HepG2 (cell line): ENCODE measurements around the gene MT1G. TPM values are rescaled to one million over a fixed set of nuclear protein-coding genes. Genes with fewer than 3 reads are reported as not detected.

ENCODE experiments used
- ATAC-seq: fragments of 200-7000 bp; cut with Tn5 transposase; 3 replicates; pipeline ENCODE4 v1.9.1; 2020; ENCODE audit warnings: mild to moderate bottlenecking, moderate library complexity
- BruUV-seq: library from RNA; stranded (reverse); fragments of 400-500 nt; replicated peaks from 2 replicates; lab custom pipeline; 2021; lab: Mats Ljungman, UMichigan
- CTCF ChIA-PET: fragments of 300-600 bp; formaldehyde crosslinking; extraction: SDS; loops from one replicate; lab custom pipeline; 2021; ENCODE audit warnings: low total read pairs, inconsistent platforms, low intra/inter-chr PET ratio; lab: Yijun Ruan, JAX
- POLR2A ChIA-PET: fragments of 350-600 bp; sonication (Branson Sonifier 250); formaldehyde crosslinking; loops from one replicate; lab custom pipeline; 2020; ENCODE audit warnings: antibody characterized with exemption, inconsistent platforms; lab: Yijun Ruan, JAX
- DNase-seq: peaks from one replicate; pipeline ENCODE4 v3.0.0-alpha.2; 2015; ENCODE audit warnings: low spot score
- FAIRE-seq: peaks from 3 replicates; lab custom pipeline; 2011; peaks lifted over from hg19 to GRCh38; lab: Jason Lieb, UNC
- H2AFZ ChIP-seq: one replicate; pipeline ENCODE4 v1.6.1; 2011; ENCODE audit warnings: low read length, inconsistent platforms
- H3K27ac ChIP-seq: fragments of 300-600 bp; 3 replicates; pipeline ENCODE4 v1.8.0; 2011; ENCODE audit warnings: mixed run types, mild to moderate bottlenecking, mixed read lengths, low read length, inconsistent platforms; ENCODE audit not compliant: insufficient read depth; ENCODE audit errors: extremely low read length
- H3K27me3 ChIP-seq, 2 experiments: fragments of 200-600 bp in 1 of 2; 2 replicates in 1 of 2; 3 replicates in 1 of 2; pipeline versions ENCODE4 v1.6.0 to v1.8.0; 2011; ENCODE audit warnings: low read length in 2 of 2, mild to moderate bottlenecking in 2 of 2, moderate library complexity in 2 of 2, inconsistent platforms in 1 of 2; ENCODE audit not compliant: insufficient read depth in 2 of 2, control insufficient read depth in 1 of 2
- H3K36me3 ChIP-seq, 2 experiments: fragments of 200-600 bp in 1 of 2; replicated peaks in 1 of 2; 2 replicates in 1 of 2; 3 replicates in 1 of 2; pipeline versions ENCODE4 v1.5.1 to v1.8.0; 2011; ENCODE audit warnings: low read length in 2 of 2, inconsistent platforms in 1 of 2; ENCODE audit not compliant: insufficient read depth in 2 of 2, control insufficient read depth in 1 of 2
- H3K4me1 ChIP-seq: 2 replicates; pipeline ENCODE4 v1.5.1; 2012; ENCODE audit warnings: low read length, inconsistent platforms; ENCODE audit not compliant: insufficient read depth
- H3K4me2 ChIP-seq: 2 replicates; pipeline ENCODE4 v1.6.0; 2011; ENCODE audit warnings: low read depth, low read length, inconsistent platforms
- H3K4me3 ChIP-seq, 3 experiments: fragments of 200-600 bp in 1 of 3; sonication (generic), shearing (Covaris generic) in 1 of 3; replicated peaks in 1 of 3; 2 replicates each; pipeline ENCODE4 v1.5.1; 2011 to 2016; ENCODE audit warnings: low read length in 3 of 3, inconsistent platforms in 2 of 3, low read depth in 2 of 3, mild to moderate bottlenecking in 2 of 3, control low read depth in 1 of 3, mixed read lengths in 1 of 3; ENCODE audit not compliant: insufficient read depth in 1 of 3
- H3K79me2 ChIP-seq: one replicate; pipeline ENCODE4 v1.6.1; 2011; ENCODE audit warnings: low read length, inconsistent platforms; ENCODE audit not compliant: insufficient read depth
- H3K9ac ChIP-seq: 2 replicates; pipeline ENCODE4 v1.6.0; 2011; ENCODE audit warnings: mild to moderate bottlenecking, low read depth, low read length, inconsistent platforms; ENCODE audit not compliant: insufficient read depth
- H3K9me3 ChIP-seq: 2 replicates; pipeline ENCODE4 v1.5.1; 2012; ENCODE audit warnings: mild to moderate bottlenecking, low read length
- H4K20me1 ChIP-seq: 2 replicates; pipeline ENCODE4 v1.6.0; 2011; ENCODE audit warnings: inconsistent platforms, mild to moderate bottlenecking, low read length, moderate library complexity; ENCODE audit not compliant: insufficient read depth
- EZH2 ChIP-seq: conservative IDR thresholded peaks from 2 replicates; pipeline ENCODE4 v1.6.1; 2012; ENCODE audit warnings: mild to moderate bottlenecking, low read depth, low read length, moderate library complexity
- HNF1B ChIP-seq: sonication (generic); formaldehyde crosslinking; IDR thresholded peaks from 2 replicates; pipeline ENCODE4 v1.5.1; 2020; ENCODE audit warnings: mild to moderate bottlenecking, moderate library complexity, missing genetic modification reagents
- HNRNPLL ChIP-seq: fragments of 200-400 bp; formaldehyde crosslinking; IDR thresholded peaks from 2 replicates; pipeline ENCODE4 v1.6.1; 2017; ENCODE audit warnings: mild to moderate bottlenecking, low read depth, low read length; ENCODE audit not compliant: poor library complexity, severe bottlenecking
- JUN ChIP-seq: sonication (generic); formaldehyde crosslinking; IDR thresholded peaks from 2 replicates; pipeline ENCODE4 v1.4.0; 2020; ENCODE audit warnings: mild to moderate bottlenecking, missing genetic modification reagents
- PATZ1 ChIP-seq: sonication (generic); formaldehyde crosslinking; IDR thresholded peaks from 2 replicates; pipeline ENCODE4 v1.4.0; 2020; ENCODE audit warnings: missing genetic modification reagents
- RXRB ChIP-seq: IDR thresholded peaks from 2 replicates; pipeline ENCODE4 v1.6.1; 2016; ENCODE audit warnings: borderline replicate concordance, missing genetic modification reagents, missing compliant biosample characterization
- SMAD3 ChIP-seq: sonication (generic); formaldehyde crosslinking; IDR thresholded peaks from 2 replicates; pipeline ENCODE4 v1.4.0; 2020; ENCODE audit warnings: missing genetic modification reagents
- SMARCC2 ChIP-seq: fragments of 450-650 bp; IDR thresholded peaks from 2 replicates; pipeline ENCODE4 v1.6.1; 2017; ENCODE audit warnings: antibody characterized with exemption, mild to moderate bottlenecking
- SRF ChIP-seq: IDR thresholded peaks from 2 replicates; pipeline ENCODE4 v1.6.1; 2011; ENCODE audit warnings: mild to moderate bottlenecking, low read depth, low read length, moderate library complexity
- SYNCRIP ChIP-seq: fragments of 200-400 bp; formaldehyde crosslinking; IDR thresholded peaks from 2 replicates; pipeline ENCODE4 v1.6.1; 2018; ENCODE audit warnings: mild to moderate bottlenecking, low read depth, low read length; ENCODE audit not compliant: insufficient read depth
- ZNF224 ChIP-seq: sonication (generic); formaldehyde crosslinking; IDR thresholded peaks from 2 replicates; pipeline ENCODE4 v1.5.0; 2020; ENCODE audit warnings: mild to moderate bottlenecking, missing genetic modification reagents
- ZNF225 ChIP-seq: sonication (generic); formaldehyde crosslinking; IDR thresholded peaks from 2 replicates; pipeline ENCODE4 v1.4.0; 2020; ENCODE audit warnings: mild to moderate bottlenecking, missing genetic modification reagents
- ZNF362 ChIP-seq: sonication (generic); formaldehyde crosslinking; IDR thresholded peaks from 2 replicates; pipeline ENCODE4 v1.4.0; 2020; ENCODE audit warnings: missing genetic modification reagents, mild to moderate bottlenecking, borderline replicate concordance
- ZNF687 ChIP-seq: sonication (generic); formaldehyde crosslinking; IDR thresholded peaks from 2 replicates; pipeline ENCODE4 v1.5.1; 2020; ENCODE audit warnings: mild to moderate bottlenecking, missing genetic modification reagents, moderate library complexity
- ZSCAN9 ChIP-seq: IDR thresholded peaks from 2 replicates; pipeline ENCODE4 v1.6.1; 2016; ENCODE audit warnings: borderline replicate concordance
- WGBS: methylation state at CpG from one replicate; pipeline ENCODE4 v1.1.6; 2017; ENCODE audit warnings: low lambda C conversion rate; 5-methylcytosine and 5-hydroxymethylcytosine counted together
- in situ Hi-C: cut with HindIII; loops from 2 replicates; pipeline ENCODE4 v1.10.0; 2017; ENCODE audit warnings: low pct_unique_long_range_greater_than_20kb; ENCODE audit not compliant: extremely low pct_ligation_motif_present
- intact Hi-C: fragments of 100-400 bp; cut with micrococcal nuclease; formaldehyde crosslinking; loops from one replicate; pipeline ENCODE4 v1.10.0; 2022; ENCODE audit not compliant: unreplicated experiment
- polyA plus RNA-seq, 8 experiments: library from polyadenylated mRNA; depleted of rRNA in 3 of 8; stranded (reverse) in 7 of 8; unstranded in 1 of 8; fragments of >200 nt; fragmentation: Illumina TruSeq in 4 of 8; extraction: Trizol in 4 of 8; gene quantifications; 2 replicates each; pipeline versions ENCODE4 v1.2.1 to v1.2.3, GENCODE V29; 2011 to 2016; ENCODE audit warnings: low read depth in 4 of 8, missing spikeins in 1 of 8, mixed read lengths in 1 of 8; ENCODE audit not compliant: insufficient read depth in 1 of 8
- total RNA-seq, 5 experiments: library from RNA; depleted of rRNA; stranded (reverse); fragments of >200 nt; fragmentation: Illumina TruSeq; extraction: Trizol; gene quantifications; 2 replicates each; pipeline ENCODE4 v1.2.3, GENCODE V29; 2016; ENCODE audit warnings: low read depth in 1 of 5

Gene MT1G
- total and polyA plus RNA-seq, 2 of the 13 experiments (the other 11 are each of a cell fraction or from before 2014, with no cell fraction given): 3.6 to 377 TPM

GRCh38 chr16:56632156-56632847, 35.6 kb downstream of the MT1G start, which contains the start of gene MT1M:
MT1M (plus strand) TSS chr16:56632659; CDS start chr16:56632732, 73 bp downstream.
- POLR2A ChIA-PET: no interaction called here
- H4K20me1 ChIP-seq: no peaks in the 10 kb centered on the region
- H3K27me3 ChIP-seq: peaks cover 8 to 83% of the 10 kb centered on the region in 2 experiments; a peak in 4 of 5 replicates
- H3K9me3 ChIP-seq: no peaks in the 10 kb centered on the region
- intact Hi-C loops (no loop called here), in situ Hi-C loops (no loop called here)
- FAIRE-seq: no peak
- BruUV-seq: no TSS peak
- H3K4me1 ChIP-seq: peaks cover 24% of the 10 kb centered on the region
- ATAC-seq: peak; percentile 72
- H3K4me2 ChIP-seq: peak within 1 kb of the TSS; percentile 77
- H3K27ac ChIP-seq: no peak within 1 kb of the TSS
- no peaks in the 10 kb centered on the region for H3K79me2 ChIP-seq
- H2AFZ ChIP-seq: no peak within 1 kb of the TSS
- no peaks in the 10 kb centered on the region for H3K36me3 ChIP-seq
- DNase-seq: no peak
- WGBS: under 1% methylated on average over 21 of the region's 61 CpGs
- CTCF ChIA-PET: no interaction called here
- peak within 1 kb of the TSS; percentile 41 to 73 (median 54); a peak in 4 of 6 replicates for H3K4me3 ChIP-seq
- H3K9ac ChIP-seq: peak within 1 kb of the TSS; percentile 7; the same call in 1 of the 2 replicates
- TF ChIP-seq SMAD3 (CRISPR knock-in tag) (no peak), HNF1B (no peak), SMARCC2 (no peak), ZNF362 (CRISPR knock-in tag) (no peak), SRF (no peak), ZNF687 (CRISPR knock-in tag) (peak; percentile 68), ZNF225 (CRISPR knock-in tag) (peak; percentile 25; the same call in 1 of the 2 replicates), PATZ1 (CRISPR knock-in tag) (peak; percentile 37; the same call in 1 of the 2 replicates), EZH2 (peak; percentile 78), ZNF224 (CRISPR knock-in tag) (peak; percentile 43; the same call in 1 of the 2 replicates), ZSCAN9 (no peak), HNRNPLL (peak; percentile 51), SYNCRIP (no peak), JUN (CRISPR knock-in tag) (no peak), RXRB (CRISPR knock-in tag) (no peak)
